ENCODE results near the gene POU2F1.

DNA sequence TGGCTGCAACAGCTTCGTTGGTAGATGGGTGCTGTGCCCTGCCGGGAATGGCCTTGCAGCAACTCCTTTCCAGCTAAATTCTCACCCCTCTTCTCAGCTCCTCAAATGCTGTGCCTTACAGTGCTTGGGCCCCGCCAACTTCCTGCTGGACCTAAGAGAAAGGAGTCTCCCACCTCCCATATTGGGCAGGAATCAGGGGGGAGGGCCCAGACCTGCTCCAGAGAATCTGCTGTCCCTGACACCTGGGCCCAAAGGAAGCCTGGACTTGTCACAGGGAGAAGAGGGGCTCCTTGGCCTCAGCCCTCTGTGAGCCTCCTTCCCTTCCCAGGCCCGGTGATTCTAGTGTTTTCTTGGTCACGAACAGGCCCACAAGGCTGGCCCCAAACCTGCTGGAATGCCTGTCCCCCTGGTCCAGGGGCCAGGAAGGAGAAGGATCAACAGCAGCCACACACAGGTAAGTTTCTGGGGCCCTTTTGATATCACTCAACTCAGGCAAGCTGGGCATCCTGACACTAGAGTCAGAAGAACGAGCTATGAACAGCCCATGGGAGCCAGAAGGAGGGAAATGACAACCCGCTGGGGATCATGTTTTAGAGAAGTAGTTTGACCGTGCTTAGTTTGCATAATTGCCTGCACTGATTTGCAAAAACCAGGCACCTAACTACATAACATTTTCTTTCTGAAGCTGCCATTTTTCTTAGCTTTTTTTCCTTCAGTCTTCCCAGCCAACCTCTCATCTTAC is 211.4 kb downstream of the POU2F1 start:
- TF ChIP-seq, protein P1, sequence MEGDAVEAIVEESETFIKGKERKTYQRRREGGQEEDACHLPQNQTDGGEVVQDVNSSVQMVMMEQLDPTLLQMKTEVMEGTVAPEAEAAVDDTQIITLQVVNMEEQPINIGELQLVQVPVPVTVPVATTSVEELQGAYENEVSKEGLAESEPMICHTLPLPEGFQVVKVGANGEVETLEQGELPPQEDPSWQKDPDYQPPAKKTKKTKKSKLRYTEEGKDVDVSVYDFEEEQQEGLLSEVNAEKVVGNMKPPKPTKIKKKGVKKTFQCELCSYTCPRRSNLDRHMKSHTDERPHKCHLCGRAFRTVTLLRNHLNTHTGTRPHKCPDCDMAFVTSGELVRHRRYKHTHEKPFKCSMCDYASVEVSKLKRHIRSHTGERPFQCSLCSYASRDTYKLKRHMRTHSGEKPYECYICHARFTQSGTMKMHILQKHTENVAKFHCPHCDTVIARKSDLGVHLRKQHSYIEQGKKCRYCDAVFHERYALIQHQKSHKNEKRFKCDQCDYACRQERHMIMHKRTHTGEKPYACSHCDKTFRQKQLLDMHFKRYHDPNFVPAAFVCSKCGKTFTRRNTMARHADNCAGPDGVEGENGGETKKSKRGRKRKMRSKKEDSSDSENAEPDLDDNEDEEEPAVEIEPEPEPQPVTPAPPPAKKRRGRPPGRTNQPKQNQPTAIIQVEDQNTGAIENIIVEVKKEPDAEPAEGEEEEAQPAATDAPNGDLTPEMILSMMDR (IDR thresholded peaks at IDR 0.05), result no peak
- no peak for TF ChIP-seq POLR2A (IDR thresholded peaks at IDR 0.05)

All from body of pancreas (tissue), 4 donors.